ENCODE data around the gene CARD14. TPM values are rescaled to one million over a fixed set of nuclear protein-coding genes. Genes with fewer than 3 reads are reported as not detected.

Gene CARD14
- total RNA-seq, 1 donor from 2014 or later = 0.60 TPM

DNA sequence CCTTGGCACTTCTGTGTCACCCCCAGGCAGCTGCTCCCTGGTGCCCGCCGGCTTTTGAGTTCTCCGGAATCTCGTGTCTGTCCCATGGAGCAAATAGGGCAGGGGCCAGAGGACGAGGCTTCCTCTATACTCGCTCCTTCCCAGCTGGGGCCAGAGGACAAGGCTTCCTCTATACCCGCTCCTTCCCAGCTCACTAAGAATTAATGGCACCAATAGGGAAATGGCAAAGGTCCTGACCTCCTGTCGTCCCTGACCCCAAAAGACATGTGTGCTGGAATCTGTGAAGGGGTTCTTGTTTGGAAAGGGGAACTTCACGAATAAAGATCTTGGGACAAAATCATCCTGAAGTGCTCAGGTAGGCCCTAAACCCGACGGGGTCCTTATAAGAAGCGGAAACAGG lies 42.7 kb downstream of the CARD14 start:
- no peak overlapping the region for H3K4me2 ChIP-seq
- Mint-ChIP-seq H3K4me3 (no peak overlapping the region), H3K27me3 (ENCODE audit: insufficient read depth, low read depth) (peaks cover 12% of the 10 kb centered on the region), H3K9me3 (no peaks in the 10 kb centered on the region), H3K27ac (no peak overlapping the region), H3K4me1 (peaks cover 2% of the 10 kb centered on the region), H3K36me3 (peaks cover 10% of the 10 kb centered on the region)
- H3K36me3 ChIP-seq = no peaks in the 10 kb centered on the region
- H3K79me2 ChIP-seq (ENCODE audit: low read depth) = no peaks in the 10 kb centered on the region
- no peaks in the 10 kb centered on the region for H3K4me1 ChIP-seq
- no peaks in the 10 kb centered on the region for H4K20me1 ChIP-seq (ENCODE audit: low read depth)
- TF ChIP-seq EZH2 (IDR thresholded peaks at IDR 0.05) (no peak), EZH2phosphoT487 (IDR thresholded peaks at IDR 0.05) (no peak)
- TF ChIP-seq, protein P1, sequence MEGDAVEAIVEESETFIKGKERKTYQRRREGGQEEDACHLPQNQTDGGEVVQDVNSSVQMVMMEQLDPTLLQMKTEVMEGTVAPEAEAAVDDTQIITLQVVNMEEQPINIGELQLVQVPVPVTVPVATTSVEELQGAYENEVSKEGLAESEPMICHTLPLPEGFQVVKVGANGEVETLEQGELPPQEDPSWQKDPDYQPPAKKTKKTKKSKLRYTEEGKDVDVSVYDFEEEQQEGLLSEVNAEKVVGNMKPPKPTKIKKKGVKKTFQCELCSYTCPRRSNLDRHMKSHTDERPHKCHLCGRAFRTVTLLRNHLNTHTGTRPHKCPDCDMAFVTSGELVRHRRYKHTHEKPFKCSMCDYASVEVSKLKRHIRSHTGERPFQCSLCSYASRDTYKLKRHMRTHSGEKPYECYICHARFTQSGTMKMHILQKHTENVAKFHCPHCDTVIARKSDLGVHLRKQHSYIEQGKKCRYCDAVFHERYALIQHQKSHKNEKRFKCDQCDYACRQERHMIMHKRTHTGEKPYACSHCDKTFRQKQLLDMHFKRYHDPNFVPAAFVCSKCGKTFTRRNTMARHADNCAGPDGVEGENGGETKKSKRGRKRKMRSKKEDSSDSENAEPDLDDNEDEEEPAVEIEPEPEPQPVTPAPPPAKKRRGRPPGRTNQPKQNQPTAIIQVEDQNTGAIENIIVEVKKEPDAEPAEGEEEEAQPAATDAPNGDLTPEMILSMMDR (IDR thresholded peaks at IDR 0.05) = no peak
- no peak overlapping the region for H3K27ac ChIP-seq
- H3F3A ChIP-seq (ENCODE audit: low read depth) = no peaks in the 10 kb centered on the region
- no peak overlapping the region for H2AFZ ChIP-seq (replicated peaks)
- no peak overlapping the region for H3K9ac ChIP-seq
- no peaks in the 10 kb centered on the region for H3K27me3 ChIP-seq
- no peaks in the 10 kb centered on the region for H3K9me3 ChIP-seq (ENCODE audit: low read depth)
- no peak for DNase-seq (ENCODE audit: low spot score)
- H3K4me3 ChIP-seq = no peak overlapping the region

GRCh38 chr17:80212962-80213642 lies 43.3 kb downstream of the CARD14 start:
- no peaks in the 10 kb centered on the region for H3K36me3 ChIP-seq
- H3K9me3 Mint-ChIP-seq = no peaks in the 10 kb centered on the region
- peaks cover 2% of the 10 kb centered on the region for H3K4me1 Mint-ChIP-seq
- H3K4me1 ChIP-seq = no peaks in the 10 kb centered on the region
- H3K4me3 Mint-ChIP-seq = no peak overlapping the region
- no peak overlapping the region for H2AFZ ChIP-seq (replicated peaks)
- no peak overlapping the region for H3K4me3 ChIP-seq
- H3K27me3 ChIP-seq = no peaks in the 10 kb centered on the region
- no peaks in the 10 kb centered on the region for H4K20me1 ChIP-seq (ENCODE audit: low read depth)
- H3K27me3 Mint-ChIP-seq (ENCODE audit: insufficient read depth, low read depth) = peaks cover 13% of the 10 kb centered on the region
- no peak for DNase-seq (ENCODE audit: low spot score)
- H3K36me3 Mint-ChIP-seq = peaks cover 10% of the 10 kb centered on the region
- H3K79me2 ChIP-seq (ENCODE audit: low read depth) = no peaks in the 10 kb centered on the region
- no peaks in the 10 kb centered on the region for H3K9me3 ChIP-seq (ENCODE audit: low read depth)
- no peak overlapping the region for H3K4me2 ChIP-seq
- H3K9ac ChIP-seq = no peak overlapping the region
- no peak overlapping the region for H3K27ac ChIP-seq
- no peak overlapping the region for H3K27ac Mint-ChIP-seq
- no peaks in the 10 kb centered on the region for H3F3A ChIP-seq (ENCODE audit: low read depth)
- TF ChIP-seq, protein P1 (IDR thresholded peaks at IDR 0.05) = no peak
- TF ChIP-seq EZH2phosphoT487 (IDR thresholded peaks at IDR 0.05) (no peak), EZH2 (IDR thresholded peaks at IDR 0.05) (no peak)

- H3K9me3 Mint-ChIP-seq = no peaks in the 10 kb centered on the region
- no peak overlapping the region for H2AFZ ChIP-seq (replicated peaks)
- TF ChIP-seq, protein P1 (IDR thresholded peaks at IDR 0.05) = no peak
- TF ChIP-seq EZH2 (IDR thresholded peaks at IDR 0.05) = no peak
- TF ChIP-seq EZH2phosphoT487 (IDR thresholded peaks at IDR 0.05) = no peak
Measured at GRCh38 chr17:80213643-80213975, 43.8 kb downstream of the CARD14 start.

More at GRCh38 chr17:80213643-80213975, 43.8 kb downstream of the CARD14 start:
- Mint-ChIP-seq H3K4me1 (peaks cover 3% of the 10 kb centered on the region), H3K36me3 (peaks cover 10% of the 10 kb centered on the region), H3K27ac (no peak overlapping the region), H3K27me3 (ENCODE audit: insufficient read depth, low read depth) (peaks cover 13% of the 10 kb centered on the region), H3K4me3 (no peak overlapping the region)
- no peaks in the 10 kb centered on the region for H3K9me3 ChIP-seq (ENCODE audit: low read depth)
- H4K20me1 ChIP-seq (ENCODE audit: low read depth) = no peaks in the 10 kb centered on the region
- H3K9ac ChIP-seq = no peak overlapping the region
- H3F3A ChIP-seq (ENCODE audit: low read depth) = no peaks in the 10 kb centered on the region
- H3K4me3 ChIP-seq = no peak overlapping the region
- no peaks in the 10 kb centered on the region for H3K36me3 ChIP-seq
- H3K4me2 ChIP-seq = no peak overlapping the region
- no peak for DNase-seq (ENCODE audit: low spot score)
- H3K79me2 ChIP-seq (ENCODE audit: low read depth) = no peaks in the 10 kb centered on the region
- no peaks in the 10 kb centered on the region for H3K27me3 ChIP-seq
- no peak overlapping the region for H3K27ac ChIP-seq
- H3K4me1 ChIP-seq = no peaks in the 10 kb centered on the region
